Endodermal cell (in vitro differentiated cells): ENCODE data around the gene ASB6. TPM values are rescaled to one million over a fixed set of nuclear protein-coding genes. Genes with fewer than 3 reads are reported as not detected.

ENCODE experiments used
- DNase-seq: peaks from one replicate; pipeline ENCODE4 v3.0.0-alpha.2; 2017
- H3K27ac ChIP-seq: 2 replicates; pipeline ENCODE4 v1.5.1; 2013; ENCODE audit warnings: mild to moderate bottlenecking, low read depth, low read length, moderate library complexity
- H3K27me3 ChIP-seq: 2 replicates; pipeline ENCODE4 v1.6.1; 2013; ENCODE audit warnings: mild to moderate bottlenecking, low read length, moderate library complexity; ENCODE audit not compliant: insufficient read depth, control insufficient read depth, poor library complexity, severe bottlenecking
- H3K36me3 ChIP-seq: 2 replicates; pipeline ENCODE4 v1.7.0; 2013; ENCODE audit warnings: mild to moderate bottlenecking, low read length, moderate library complexity; ENCODE audit not compliant: control insufficient read depth, insufficient read depth
- H3K4me1 ChIP-seq: one replicate; pipeline ENCODE4 v1.7.0; 2013; ENCODE audit warnings: low read length; ENCODE audit not compliant: control insufficient read depth, insufficient read depth
- H3K4me3 ChIP-seq: 2 replicates; pipeline ENCODE4 v1.5.1; 2013; ENCODE audit warnings: mild to moderate bottlenecking, low read length, moderate library complexity
- H3K9ac ChIP-seq: 2 replicates; pipeline ENCODE4 v1.6.1; 2013; ENCODE audit warnings: mild to moderate bottlenecking, low read length, moderate library complexity; ENCODE audit not compliant: poor library complexity, severe bottlenecking; ENCODE audit errors: extremely low read depth
- H3K9me3 ChIP-seq: 2 replicates; pipeline ENCODE4 v1.6.1; 2013; ENCODE audit warnings: mild to moderate bottlenecking, low read length, moderate library complexity; ENCODE audit not compliant: control insufficient read depth
- H3K27ac Mint-ChIP-seq: 2 replicates; pipeline ENCODE4 v1.8.0; 2020; ENCODE audit warnings: mixed read lengths
- H3K27me3 Mint-ChIP-seq: 2 replicates; pipeline ENCODE4 v1.8.0; 2021; ENCODE audit warnings: mild to moderate bottlenecking, mixed read lengths; ENCODE audit not compliant: insufficient read depth
- H3K36me3 Mint-ChIP-seq: 2 replicates; pipeline ENCODE4 v1.8.0; 2020; ENCODE audit warnings: low read depth, mixed read lengths
- H3K4me1 Mint-ChIP-seq: 2 replicates; pipeline ENCODE4 v1.8.0; 2020; ENCODE audit warnings: mixed read lengths
- H3K4me3 Mint-ChIP-seq: 2 replicates; pipeline ENCODE4 v1.8.0; 2020; ENCODE audit warnings: mild to moderate bottlenecking, moderate library complexity, mixed read lengths
- H3K9me3 Mint-ChIP-seq: 2 replicates; pipeline ENCODE4 v1.8.0; 2020; ENCODE audit warnings: mild to moderate bottlenecking, mixed read lengths
- CTCF ChIP-seq: fragments of 200-600 bp; sonication (generic); conservative IDR thresholded peaks from 2 replicates; pipeline ENCODE4 v1.5.0; 2021; ENCODE audit warnings: antibody characterized with exemption, mild to moderate bottlenecking
- WGBS, 2 experiments: methylation state at CpG; one replicate each; pipeline versions ENCODE4 v1.1.5 to v1.1.7; 2013; ENCODE audit warnings: missing lambda C conversion rate in 2 of 2, mixed read lengths in 1 of 2; ENCODE audit not compliant: insufficient coverage in 1 of 2, insufficient read length in 1 of 2; 5-methylcytosine and 5-hydroxymethylcytosine counted together
- total RNA-seq, 2 donors: library from RNA; stranded (reverse); fragmentation: NEBNext Ultra II Directional in 1 of 2; extraction: Animal tissue kit (Norgen Biotek cat#: 25700) in 1 of 2; gene quantifications; 2 replicates in 1 of 2; 3 replicates in 1 of 2; pipeline ENCODE4 v1.2.1, GENCODE V29; 2021

ASB6 gene
- total RNA-seq, 2 donors from 2014 or later, result 19.8 to 20.2 TPM

GRCh38 chr9:129674229-129674628 lies 32.3 kb upstream of the ASB6 start:
- Mint-ChIP-seq H3K9me3 (no peaks in the 10 kb centered on the region), H3K4me3 (no peak overlapping the region), H3K36me3 (no peaks in the 10 kb centered on the region), H3K27ac (no peak overlapping the region), H3K4me1 (peaks cover 4% of the 10 kb centered on the region), H3K27me3 (peaks cover 4% of the 10 kb centered on the region)
- no peaks in the 10 kb centered on the region for H3K4me1 ChIP-seq
- no peaks in the 10 kb centered on the region for H3K9me3 ChIP-seq
- DNase-seq, result no peak
- no peak overlapping the region for H3K27ac ChIP-seq
- H3K27me3 ChIP-seq, result no peaks in the 10 kb centered on the region
- WGBS, 2 experiments, result 85 to 89% methylated on average over 7 of the region's 7 CpGs
- no peaks in the 10 kb centered on the region for H3K36me3 ChIP-seq
- no peak overlapping the region for H3K9ac ChIP-seq
- H3K4me3 ChIP-seq, result no peak overlapping the region
- TF ChIP-seq CTCF, result no peak

- no peak for TF ChIP-seq CTCF
- Histone ChIP-seq H3K9ac (no peak overlapping the region), H3K4me3 (no peak overlapping the region), H3K27ac (no peak overlapping the region), H3K9me3 (no peaks in the 10 kb centered on the region), H3K27me3 (no peaks in the 10 kb centered on the region), H3K4me1 (no peaks in the 10 kb centered on the region), H3K36me3 (no peaks in the 10 kb centered on the region)
- no peak overlapping the region for H3K27ac Mint-ChIP-seq
- 78 to 91% methylated on average over 5 to 12 of the region's 12 CpGs for WGBS, 2 experiments
- H3K4me1 Mint-ChIP-seq, result peaks cover 4% of the 10 kb centered on the region
- no peaks in the 10 kb centered on the region for H3K36me3 Mint-ChIP-seq
- no peak for DNase-seq
- peaks cover 4% of the 10 kb centered on the region for H3K27me3 Mint-ChIP-seq
- H3K9me3 Mint-ChIP-seq, result no peaks in the 10 kb centered on the region
- no peak overlapping the region for H3K4me3 Mint-ChIP-seq
These were observed 31.7 kb upstream of the ASB6 start for GRCh38 chr9:129673602-129674001.

DNA sequence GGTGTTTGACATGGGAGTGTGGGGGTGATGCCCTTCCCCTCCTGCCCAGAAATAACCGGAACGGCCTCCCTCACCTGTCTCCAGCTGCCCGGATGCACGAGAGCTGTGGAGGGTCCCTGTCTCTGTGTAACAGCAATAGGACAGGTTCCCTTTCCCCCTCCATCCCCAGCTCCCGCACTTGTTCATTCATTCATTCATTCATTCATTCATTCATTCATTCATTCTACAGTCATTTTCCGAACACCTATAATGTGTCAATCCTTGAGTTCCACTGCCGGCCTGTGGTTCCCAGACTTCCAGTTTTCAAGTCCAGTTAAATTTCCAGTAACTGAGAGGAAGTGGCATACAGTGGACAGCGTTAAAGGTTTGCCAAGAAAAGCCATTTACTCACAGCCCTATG lies 30.8 kb upstream of the ASB6 start:
- TF ChIP-seq CTCF, result no peak
- no peaks in the 10 kb centered on the region for H3K36me3 Mint-ChIP-seq
- Histone ChIP-seq H3K4me3 (no peak overlapping the region), H3K9ac (no peak overlapping the region), H3K4me1 (no peaks in the 10 kb centered on the region), H3K27me3 (peaks cover under 1% of the 10 kb centered on the region), H3K27ac (no peak overlapping the region), H3K9me3 (no peaks in the 10 kb centered on the region), H3K36me3 (no peaks in the 10 kb centered on the region)
- H3K4me3 Mint-ChIP-seq, result no peak overlapping the region
- H3K4me1 Mint-ChIP-seq, result peaks cover 4% of the 10 kb centered on the region
- WGBS, 2 experiments, result 91 to 95% methylated on average over 6 to 8 of the region's 8 CpGs
- no peaks in the 10 kb centered on the region for H3K9me3 Mint-ChIP-seq
- no peak for DNase-seq
- H3K27ac Mint-ChIP-seq, result no peak overlapping the region
- peaks cover 4% of the 10 kb centered on the region for H3K27me3 Mint-ChIP-seq
